OCI-LY3 (cell line): Measurements from ENCODE around the gene VTCN1.

Source experiments
- CTCF ChIP-seq: fragments of 200-600, 300-600 bp; sonication (generic); IDR thresholded peaks from 2 replicates; pipeline ENCODE4 v1.5.1; 2014; ENCODE audit warnings: antibody characterized with exemption, low read length, low read depth
- EZH2phosphoT487 ChIP-seq: fragments of 200-600 bp; shearing (Covaris generic); IDR thresholded peaks from 2 replicates; pipeline ENCODE4 v1.6.1; 2018; ENCODE audit warnings: antibody characterized with exemption, mixed run types, low read depth

DNA sequence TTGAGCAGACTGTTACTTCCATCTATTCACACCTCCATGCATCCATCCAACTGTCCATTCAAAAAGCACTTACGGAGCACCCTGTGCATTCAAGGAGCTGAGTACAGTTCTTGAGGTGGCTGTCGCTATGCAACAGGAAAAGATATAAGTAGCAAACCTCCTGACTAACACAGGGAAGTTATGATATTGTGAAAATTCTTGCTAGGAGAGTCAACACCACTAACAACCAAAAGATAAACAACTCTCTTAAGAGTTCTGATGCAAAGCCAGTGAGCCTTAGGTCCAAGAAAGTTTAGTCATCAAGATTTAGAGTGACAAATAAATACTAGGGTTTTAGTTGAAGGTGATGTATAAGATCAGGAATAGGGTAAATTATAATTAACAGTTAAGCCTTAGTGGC, 44.7 kb downstream of the VTCN1 start:
- no peak for TF ChIP-seq CTCF
- no peak for TF ChIP-seq EZH2phosphoT487
